HUDEP-2 (cell line): ENCODE results near the gene CUEDC2.

Source experiments
- DNase-seq, 76 experiments: peaks; one replicate each; lab custom pipeline; 2025; ENCODE audit not compliant: unreplicated experiment in 76 of 76; lab: John Stamatoyannopoulos, UW

The CUEDC2 gene

DNA sequence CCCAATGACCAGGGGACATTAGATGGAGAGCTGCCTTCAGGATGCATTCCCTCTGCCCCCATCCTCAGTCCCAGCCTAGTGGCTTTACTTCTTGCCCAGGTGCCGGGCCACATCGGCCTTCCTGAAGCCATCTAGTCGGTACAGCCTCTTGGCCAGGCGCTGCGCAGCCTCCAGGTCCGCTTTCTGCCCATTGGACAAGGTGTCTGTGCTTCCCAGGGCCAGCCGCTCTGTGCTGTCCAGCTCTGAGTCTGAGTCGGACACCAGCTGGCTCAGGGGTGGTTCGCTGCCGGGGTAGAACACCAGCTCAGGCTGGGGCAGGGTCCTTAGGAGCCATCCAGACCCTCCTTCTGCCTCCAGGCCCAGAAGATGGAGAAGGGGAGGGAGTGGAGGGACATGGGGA lies 20.1 kb downstream of the CUEDC2 start:
- no peak for DNase-seq

DNA sequence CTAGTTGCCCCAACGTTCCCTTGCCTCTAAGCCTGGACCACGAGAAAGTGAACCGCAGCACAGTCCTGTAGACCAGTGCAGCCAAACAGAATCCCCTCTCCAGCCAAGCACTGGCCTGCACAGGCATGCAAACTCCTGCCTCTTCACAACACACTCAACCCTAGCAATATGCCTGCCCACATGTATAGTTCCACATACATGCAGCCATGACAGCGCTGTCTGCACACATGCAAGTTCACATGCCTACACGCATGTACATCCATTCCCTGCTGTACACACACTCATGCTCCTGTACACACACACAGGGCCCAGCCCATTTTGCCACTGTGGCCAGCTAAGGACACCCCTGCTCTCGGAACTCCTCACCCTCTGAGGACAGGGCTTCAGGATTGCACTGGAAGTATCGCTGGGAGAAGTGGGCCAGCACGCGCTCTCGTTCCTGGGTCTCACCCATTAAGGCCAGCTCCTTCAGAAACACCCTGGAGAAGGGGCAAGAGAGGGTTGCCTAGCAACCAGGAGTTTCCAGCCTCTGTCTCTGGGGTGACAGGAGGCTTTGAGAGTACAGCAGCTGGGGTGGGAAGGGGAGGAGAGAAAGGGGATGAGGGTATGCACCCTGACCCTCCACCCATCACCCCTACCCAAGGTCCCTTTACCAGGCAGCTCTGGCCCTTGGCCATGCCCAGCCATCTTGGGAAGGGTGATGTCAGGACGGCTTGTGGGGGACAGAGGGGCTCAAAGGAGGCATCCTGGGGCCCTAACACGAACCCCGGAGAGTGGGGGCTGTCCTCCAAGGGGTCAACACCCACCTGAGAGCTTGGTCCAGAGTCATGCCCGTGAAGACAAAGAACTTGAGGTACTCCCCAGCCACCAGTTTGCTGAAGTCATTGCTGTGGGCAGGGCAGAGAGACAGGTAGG lies 20.8 kb downstream of the CUEDC2 start:
- DNase-seq = no peak

DNA sequence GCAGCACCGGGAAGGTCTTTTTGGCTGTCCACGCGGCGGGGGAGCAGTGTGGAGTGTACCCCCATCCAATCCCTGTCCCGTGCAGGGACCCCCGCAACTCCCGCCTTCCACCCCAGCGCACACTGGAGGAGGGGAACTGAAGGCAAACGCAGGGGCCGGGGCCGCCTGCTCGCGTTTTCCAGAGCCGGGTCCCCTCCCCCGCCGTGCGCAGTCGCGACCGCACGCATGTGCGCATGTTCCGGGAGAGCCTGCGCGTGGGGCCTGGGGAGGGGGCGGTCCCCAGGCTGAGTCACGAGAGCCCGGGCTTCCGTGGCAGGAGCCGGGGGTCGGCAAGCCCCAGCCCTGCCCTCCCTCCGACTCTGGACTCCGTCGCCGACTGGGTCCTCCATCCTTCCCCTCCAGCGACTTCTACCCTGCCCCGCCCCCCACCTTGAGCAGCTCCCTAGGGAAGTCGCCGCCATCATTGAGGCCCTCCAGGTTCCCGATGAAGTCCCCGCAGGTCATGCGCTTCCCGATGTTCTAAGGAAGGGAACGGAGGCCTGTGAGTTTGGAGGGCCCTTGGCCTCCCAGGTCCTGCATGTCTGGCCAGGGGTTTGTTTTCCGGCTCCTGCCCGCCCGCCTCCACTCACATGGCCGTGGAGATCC lies 21.8 kb downstream of the CUEDC2 start:
- DNase-seq = no peak

DNA sequence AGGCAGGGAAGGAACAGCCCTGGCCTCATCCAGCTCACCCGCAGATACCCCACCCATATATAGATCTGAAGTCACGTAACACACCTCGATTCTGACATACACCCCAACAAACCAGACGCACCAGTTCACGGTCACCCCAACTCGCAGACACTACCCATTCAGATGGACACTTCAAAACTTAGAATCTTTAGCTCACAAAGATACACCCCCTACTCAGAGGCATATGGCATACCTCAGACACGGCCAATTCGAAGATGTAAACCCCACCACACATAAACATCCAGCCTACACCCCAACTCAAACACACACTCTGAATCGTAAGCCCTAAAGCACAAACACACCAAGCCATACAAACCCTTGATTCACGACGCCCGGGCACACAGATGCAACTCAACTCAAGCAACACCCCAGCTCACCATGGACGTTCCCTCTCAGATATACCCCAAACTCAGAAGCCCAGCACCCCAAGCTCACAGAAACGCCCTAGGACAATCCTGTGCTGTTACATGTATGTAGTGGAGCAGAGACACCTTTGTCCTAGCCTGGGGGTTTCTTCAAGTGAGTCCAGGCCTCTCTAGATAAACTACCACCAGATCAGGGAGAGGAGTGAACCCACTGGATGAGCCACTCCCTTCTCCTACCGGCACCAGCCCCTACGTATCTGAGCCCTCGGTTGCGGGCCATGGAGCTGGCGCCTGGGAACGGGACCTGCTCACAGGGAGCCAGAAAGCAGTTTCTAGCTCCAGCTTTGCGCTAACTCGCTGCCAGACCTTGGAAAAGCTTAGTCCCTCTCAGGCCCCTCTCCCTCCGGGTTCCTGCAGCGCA lies 22.6 kb downstream of the CUEDC2 start:
- no peak for DNase-seq

DNA sequence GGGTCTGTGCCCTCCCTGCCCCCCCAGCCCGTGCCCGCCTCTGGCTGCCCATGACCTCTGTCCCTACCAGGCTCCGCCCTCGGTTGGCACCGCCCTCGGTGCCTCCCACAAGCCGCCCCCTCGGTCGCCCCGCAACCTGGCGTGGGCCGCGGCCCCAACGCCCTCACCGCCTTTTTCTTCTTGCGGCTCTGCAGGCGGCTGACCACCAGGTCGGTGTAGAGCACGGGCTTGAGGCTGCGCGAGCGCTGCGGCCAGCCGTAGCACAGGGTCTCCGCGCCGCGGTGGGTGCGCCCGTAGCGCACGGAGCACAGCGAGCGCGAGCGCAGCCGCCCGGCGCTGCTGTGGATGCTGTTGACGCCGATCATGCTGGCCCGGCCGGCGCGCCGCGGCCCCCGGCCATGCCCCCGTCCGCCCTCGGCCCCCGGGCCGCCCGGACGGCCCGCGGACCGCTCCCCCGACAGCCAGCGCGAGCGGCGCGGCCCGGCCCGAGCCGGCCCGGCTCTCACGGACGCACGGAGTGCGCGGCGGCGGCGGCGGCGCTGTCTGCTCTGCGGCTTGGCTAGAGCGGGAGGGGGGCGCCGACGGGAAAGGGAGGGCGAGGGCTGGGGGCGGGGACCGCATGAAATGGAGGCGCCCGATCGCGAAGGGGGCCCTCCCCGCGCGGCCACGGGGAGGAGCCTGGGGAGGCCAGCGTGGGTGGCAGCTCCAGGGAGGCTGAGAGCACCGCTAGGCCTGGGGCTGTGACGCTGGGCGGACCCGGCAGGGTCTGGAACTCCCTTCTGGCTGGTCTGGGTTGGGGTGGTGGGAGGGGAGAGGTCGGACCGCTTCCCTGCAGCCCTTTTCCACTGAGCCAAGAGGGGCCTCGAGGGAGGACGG lies 23.4 kb downstream of the CUEDC2 start:
- peak in 7 of 76 experiments; percentile 8 to 22 (median 12) for DNase-seq

DNA sequence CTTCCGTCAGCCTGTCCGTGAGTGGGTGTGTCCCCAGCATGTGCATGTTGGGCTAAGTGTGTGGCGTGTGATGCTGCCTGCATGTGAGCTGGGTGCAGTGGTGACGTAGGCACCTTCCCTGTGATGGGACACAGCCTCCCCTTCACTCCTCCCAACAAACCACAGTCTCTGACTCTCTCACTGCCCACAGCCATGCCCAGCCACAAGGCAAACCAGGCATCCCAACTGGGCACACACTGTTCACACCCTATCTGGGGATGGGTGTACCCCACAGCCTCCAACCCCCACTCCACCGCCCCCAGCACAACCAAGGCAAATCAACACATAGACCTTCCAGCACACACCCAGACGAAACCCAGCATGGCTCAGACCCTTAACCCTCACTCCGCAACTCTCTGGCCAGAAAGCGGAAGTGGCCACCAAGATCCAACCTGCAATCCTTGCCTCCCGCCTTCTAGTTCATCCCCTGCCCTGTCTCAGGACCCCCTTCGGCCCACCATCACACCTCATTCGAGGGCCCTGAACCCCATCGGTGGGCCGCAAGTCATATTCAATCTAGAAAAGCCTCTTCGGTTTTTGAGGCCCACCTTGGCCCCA lies 24.1 kb downstream of the CUEDC2 start:
- DNase-seq = no peak

DNA sequence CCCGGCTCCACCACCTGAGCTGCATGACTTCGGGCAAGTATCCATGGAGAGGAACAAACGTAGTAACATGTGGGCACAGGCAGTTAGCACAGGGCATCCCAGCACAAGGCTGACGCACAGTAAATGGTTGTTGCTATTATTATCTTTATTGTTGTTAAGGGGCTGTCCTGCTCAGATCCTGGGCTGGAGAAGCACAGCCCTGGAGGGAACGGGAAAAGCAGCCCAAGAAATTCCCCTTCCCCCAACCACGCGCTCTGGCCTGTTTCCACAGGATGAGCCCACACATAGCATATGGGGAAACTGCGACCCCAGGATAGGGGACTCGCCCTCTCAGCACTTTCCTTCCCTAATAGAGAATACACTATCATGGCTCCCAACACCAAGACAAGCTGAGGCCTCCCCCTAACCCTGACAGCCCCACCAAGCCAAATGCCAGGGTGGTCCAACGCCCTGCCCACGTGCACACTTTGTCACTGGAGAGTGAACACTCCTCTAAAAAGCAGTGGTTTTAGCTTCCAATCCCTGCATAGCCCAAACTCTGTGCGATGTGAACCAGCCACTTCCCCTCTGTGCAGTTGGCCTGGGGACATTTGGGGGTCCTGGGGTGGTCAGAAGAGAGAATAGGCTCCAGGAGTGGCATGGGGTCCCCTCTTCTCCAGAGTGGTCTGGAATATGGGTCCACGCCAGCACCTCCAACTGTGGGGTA lies 24.8 kb downstream of the CUEDC2 start:
- no peak for DNase-seq

DNA sequence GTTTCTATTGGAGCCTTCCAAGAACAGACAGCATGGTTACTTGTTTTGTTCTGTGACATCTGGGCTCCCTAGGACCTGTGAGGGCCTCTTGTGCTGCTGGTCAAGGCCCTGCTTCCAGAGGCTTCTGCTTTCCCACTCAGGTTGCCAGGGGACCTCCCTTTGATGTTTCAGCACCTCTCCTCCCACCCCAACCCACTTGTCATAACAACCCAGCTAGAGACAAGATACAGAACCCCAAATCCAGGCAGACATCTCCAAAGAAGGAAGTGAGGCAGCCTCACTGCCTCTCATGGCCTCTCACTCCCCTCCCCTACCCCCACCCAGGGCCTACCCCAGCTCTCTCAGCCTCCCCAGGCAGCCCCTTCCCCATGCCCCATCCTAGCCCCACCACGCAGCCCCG lies 25.6 kb downstream of the CUEDC2 start:
- no peak for DNase-seq

DNA sequence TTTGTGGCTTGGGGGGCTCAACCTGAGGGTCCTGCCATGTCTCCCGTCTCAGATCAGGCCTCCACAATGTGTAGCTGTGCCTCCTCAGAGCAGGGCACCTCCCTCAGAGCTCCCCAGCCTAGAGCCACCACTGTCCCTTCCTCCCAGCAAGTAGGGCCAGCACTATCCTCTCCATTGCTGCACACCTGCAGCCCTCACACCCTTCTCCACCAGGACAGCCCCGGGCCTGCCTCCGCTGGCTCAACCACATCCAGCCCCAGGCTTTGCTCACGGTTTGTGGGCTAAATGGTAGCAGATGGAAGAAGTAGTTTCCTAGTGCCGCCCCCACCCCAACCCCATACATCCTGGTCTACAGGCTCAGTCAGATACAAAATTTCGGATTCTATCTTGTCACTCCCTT lies 26.7 kb downstream of the CUEDC2 start:
- DNase-seq = no peak

DNA sequence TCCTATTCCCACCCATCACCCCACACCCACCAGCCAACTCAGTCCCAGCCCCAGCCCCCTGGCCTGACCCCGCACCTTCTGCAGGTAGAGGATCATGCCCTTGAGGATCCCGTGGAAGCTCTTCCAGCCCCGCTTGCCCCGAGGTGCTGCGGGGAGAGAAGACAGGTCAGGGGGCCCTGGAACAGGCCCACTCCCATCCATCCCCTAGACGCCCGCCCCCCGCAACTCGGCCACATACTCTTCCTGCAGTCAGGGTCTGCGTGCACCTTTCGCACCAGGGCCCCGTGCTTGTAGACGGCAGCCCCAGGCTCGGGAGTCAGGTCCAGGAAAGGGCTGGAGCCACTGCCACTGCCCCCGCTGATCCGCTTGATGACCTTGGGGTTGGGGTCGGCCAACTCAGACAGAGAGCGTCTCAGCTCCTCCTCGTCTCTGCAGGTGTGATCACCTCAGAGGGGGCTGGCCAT lies 27.2 kb downstream of the CUEDC2 start:
- DNase-seq = no peak

DNA sequence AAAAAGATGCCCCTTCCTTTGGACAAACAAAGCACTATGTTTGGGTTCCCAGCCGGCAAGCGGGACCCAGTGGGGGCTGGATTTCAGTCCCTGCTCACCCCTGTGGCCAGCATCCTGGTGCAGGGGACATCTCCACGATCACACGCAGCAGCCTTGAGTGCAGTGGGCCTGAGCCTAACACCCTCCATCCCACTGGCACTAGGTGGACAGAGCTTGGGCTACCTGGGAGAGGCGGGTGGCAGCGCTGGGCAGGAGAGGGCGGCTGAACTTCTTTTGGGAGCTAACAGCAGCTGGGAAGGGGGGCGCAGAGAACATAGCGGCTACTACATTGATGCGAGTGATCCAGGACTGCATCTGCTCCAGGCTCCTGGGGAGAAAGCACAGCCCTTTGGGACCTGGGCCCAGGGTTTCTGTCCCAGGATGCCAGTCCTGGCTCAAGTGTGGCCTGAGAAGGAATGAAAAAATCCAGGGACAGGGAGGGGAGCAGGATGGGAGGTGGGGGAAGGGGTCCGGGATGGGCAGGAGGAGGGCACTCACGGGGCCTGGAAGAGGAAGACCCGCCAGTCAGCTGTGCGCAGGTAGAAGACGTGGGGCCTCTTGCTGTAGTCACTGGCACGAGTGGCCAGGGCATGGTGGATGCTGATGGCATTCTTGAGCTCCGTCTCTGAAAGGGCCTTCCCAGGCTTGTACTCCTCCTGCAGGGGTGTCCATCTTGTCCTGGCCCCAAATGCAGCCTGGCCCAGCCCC lies 27.8 kb downstream of the CUEDC2 start:
- DNase-seq = no peak

DNA sequence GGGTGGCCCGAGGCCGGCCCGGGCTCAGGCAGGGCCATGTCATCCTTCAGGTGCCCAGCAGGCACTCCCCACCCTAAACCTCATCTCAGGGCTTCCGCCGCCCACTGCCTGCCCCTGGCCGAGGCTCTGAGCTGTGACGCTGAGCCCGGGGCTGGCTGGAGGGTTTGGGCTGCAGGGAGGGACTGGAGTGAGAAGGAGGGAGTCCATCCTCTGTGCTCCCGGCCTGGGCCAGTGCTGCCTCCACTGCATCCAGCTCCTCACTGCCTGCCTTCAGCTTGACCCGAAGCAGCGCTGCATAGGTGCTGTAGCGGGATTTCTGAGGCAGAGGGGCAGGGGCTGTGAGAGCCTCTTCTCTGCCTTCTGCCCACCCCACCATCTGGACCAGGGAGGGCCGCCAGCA lies 29.3 kb downstream of the CUEDC2 start:
- no peak for DNase-seq

DNA sequence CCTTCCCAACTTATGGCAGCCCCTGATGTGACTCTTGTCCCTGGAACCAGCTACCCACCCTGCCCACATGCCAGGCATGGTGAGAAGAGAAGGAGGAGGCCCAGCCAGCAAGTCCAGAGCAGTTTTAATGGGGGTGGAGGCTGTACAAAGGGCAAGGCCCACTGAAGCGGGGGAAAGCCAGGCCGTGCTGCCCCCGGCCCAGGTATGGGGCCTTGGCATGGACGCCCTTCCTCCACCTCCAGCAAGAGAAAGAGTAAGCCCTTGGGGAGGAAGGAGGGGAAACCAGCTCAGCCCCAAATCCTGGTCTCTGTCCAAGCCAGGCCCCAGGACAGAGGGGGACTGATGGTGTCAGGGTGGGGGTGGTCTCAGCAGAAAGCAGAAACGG lies 29.9 kb downstream of the CUEDC2 start:
- DNase-seq = no peak

DNA sequence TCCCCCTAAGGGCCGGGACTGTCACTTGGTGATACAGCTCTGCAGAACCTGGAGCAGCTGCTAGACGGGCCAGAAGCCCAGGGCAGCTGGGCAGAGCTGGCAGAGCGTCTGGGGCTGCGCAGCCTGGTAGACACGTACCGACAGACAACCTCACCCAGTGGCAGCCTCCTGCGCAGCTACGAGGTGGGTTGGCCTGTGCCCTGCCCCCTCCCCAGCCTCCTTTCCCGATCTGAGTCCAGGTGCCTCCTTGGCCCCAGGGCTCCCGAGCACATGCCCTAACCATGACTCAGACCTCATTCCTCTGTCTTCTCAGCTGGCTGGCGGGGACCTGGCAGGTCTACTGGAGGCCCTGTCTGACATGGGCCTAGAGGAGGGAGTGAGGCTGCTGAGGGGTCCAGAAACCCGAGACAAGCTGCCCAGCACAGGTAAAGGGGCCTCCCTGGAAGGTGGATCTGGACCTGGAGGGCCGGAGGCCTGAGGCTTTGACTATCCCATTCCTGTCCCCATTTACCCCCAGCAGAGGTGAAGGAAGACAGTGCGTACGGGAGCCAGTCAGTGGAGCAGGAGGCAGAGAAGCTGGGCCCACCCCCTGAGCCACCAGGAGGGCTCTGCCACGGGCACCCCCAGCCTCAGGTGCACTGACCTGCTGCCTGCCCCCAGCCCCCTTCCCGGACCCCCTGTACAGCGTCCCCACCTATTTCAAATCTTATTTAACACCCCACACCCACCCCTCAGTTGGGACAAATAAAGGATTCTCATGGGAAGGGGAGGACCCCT lies 30.5 kb downstream of the CUEDC2 start:
- no peak for DNase-seq

DNA sequence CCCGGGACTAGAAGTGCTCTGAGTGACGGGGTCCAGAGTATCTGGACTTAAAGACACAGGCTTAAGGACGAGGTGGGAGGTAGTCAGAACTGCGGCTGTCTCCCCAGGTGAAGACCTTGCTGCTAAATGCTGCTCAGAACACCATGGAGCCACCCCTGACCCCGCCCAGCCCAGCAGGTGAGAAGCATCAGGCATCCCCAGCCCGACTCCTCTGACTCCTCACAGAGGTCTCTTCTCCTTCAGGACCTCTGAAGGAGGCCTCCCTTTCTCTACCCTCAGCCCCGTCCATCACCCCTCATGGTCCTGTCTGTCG lies 31.1 kb downstream of the CUEDC2 start:
- DNase-seq = no peak

DNA sequence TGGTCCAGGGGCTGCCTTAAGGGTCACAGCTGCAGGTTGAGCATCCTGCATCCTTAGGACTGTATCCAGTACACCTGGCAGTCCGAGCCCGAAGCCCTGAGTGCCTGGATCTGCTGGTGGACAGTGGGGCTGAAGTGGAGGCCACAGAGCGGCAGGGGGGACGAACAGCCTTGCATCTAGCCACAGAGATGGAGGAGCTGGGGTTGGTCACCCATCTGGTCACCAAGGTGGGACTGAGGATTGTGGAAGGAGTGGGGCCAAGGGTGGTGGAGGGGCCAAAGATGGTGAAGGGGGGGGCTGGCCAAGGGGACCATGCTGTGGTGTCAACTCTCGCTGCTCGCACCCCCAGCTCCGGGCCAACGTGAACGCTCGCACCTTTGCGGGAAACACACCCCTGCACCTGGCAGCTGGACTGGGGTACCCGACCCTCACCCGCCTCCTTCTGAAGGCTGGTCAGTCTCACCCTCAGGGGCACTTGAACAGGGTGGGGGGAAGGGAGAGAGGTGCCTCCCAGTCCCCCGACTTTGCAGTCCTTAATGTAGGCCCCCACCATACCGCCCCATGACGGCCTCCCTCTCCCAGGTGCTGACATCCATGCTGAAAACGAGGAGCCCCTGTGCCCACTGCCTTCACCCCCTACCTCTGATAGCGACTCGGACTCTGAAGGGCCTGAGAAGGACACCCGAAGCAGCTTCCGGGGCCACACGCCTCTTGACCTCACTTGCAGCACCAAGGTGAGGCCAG lies 31.6 kb downstream of the CUEDC2 start:
- no peak for DNase-seq

DNA sequence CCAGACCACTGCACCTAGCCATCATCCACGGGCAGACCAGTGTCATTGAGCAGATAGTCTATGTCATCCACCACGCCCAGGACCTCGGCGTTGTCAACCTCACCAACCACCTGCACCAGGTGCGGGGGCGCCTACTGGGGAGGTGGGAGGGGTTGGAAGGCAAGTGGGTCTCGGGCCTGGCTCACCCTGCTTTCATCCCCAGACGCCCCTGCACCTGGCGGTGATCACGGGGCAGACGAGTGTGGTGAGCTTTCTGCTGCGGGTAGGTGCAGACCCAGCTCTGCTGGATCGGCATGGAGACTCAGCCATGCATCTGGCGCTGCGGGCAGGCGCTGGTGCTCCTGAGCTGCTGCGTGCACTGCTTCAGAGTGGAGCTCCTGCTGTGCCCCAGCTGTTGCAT lies 32.3 kb downstream of the CUEDC2 start:
- no peak for DNase-seq
